ENCODE data around the gene RPS21. TPM values are rescaled to one million over a fixed set of nuclear protein-coding genes. Genes with fewer than 3 reads are reported as not detected.

The RPS21 gene
- total and polyA plus RNA-seq, 11 donors: 434 to 3,051 (median 712) TPM

GRCh38 chr20:62404112-62404665 is 17.3 kb downstream of the RPS21 start:
- H3K36me3 ChIP-seq: peaks cover 0 to 4% (median 0%) of the 10 kb centered on the region in 9 donors
- H3K27me3 ChIP-seq: no peaks in the 10 kb centered on the region
- no peak overlapping the region for H3K4me3 ChIP-seq
- DNase-seq: no peak
- TF ChIP-seq, protein P1, sequence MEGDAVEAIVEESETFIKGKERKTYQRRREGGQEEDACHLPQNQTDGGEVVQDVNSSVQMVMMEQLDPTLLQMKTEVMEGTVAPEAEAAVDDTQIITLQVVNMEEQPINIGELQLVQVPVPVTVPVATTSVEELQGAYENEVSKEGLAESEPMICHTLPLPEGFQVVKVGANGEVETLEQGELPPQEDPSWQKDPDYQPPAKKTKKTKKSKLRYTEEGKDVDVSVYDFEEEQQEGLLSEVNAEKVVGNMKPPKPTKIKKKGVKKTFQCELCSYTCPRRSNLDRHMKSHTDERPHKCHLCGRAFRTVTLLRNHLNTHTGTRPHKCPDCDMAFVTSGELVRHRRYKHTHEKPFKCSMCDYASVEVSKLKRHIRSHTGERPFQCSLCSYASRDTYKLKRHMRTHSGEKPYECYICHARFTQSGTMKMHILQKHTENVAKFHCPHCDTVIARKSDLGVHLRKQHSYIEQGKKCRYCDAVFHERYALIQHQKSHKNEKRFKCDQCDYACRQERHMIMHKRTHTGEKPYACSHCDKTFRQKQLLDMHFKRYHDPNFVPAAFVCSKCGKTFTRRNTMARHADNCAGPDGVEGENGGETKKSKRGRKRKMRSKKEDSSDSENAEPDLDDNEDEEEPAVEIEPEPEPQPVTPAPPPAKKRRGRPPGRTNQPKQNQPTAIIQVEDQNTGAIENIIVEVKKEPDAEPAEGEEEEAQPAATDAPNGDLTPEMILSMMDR (IDR thresholded peaks at IDR 0.05): no peak
- TF ChIP-seq POLR2A (IDR thresholded peaks at IDR 0.05): no peak
- H3K9me3 ChIP-seq: no peaks in the 10 kb centered on the region
- WGBS, 4 donors: 88 to 93% (median 91%) methylated on average over 8 to 9 of the region's 9 CpGs
- intact Hi-C loops (cut with DNase I): loop anchor here in 4 of 10 donors (5.0 to 10.0 kb wide), 5 partner anchors 102 to 391 kb away; partner anchors contain the start of genes ADRM1 (in 2 of the 4) and MRGBP (in 1 of the 4)
- H3K4me1 ChIP-seq: peaks cover 0 to 25% (median 20%) of the 10 kb centered on the region in 12 donors
- no peak for ATAC-seq
- no peak overlapping the region for H3K27ac ChIP-seq

GRCh38 chr20:62404761-62405107 is 17.8 kb downstream of the RPS21 start:
- no peaks in the 10 kb centered on the region for H3K9me3 ChIP-seq
- ATAC-seq (no peak), DNase-seq (no peak)
- H3K27me3 ChIP-seq: no peaks in the 10 kb centered on the region
- H3K36me3 ChIP-seq: peaks cover 0 to 4% (median 0%) of the 10 kb centered on the region in 9 donors
- peaks cover 0 to 27% (median 20%) of the 10 kb centered on the region in 12 donors for H3K4me1 ChIP-seq
- no peak overlapping the region for H3K27ac ChIP-seq
- WGBS, 4 donors: 92 to 95% (median 94%) methylated on average over 4 to 12 of the region's 12 CpGs
- intact Hi-C loops (cut with DNase I): loop anchor here in 6 of 10 donors (5.0 to 10.0 kb wide), 10 partner anchors 53 to 390 kb away; partner anchors contain the start of genes ADRM1 (in 2 of the 6), MRGBP (in 1 of the 6) and OSBPL2 (in 1 of the 6)
- TF ChIP-seq, protein P1 (IDR thresholded peaks at IDR 0.05): no peak
- no peak overlapping the region for H3K4me3 ChIP-seq

- H3K36me3 ChIP-seq: peaks cover 0 to 4% (median 0%) of the 10 kb centered on the region in 9 donors
These were observed 18.4 kb downstream of the RPS21 start for GRCh38 chr20:62405108-62405980.

More at GRCh38 chr20:62405108-62405980, 18.4 kb downstream of the RPS21 start:
- DNase-seq (peak in 3 of 5 donors; percentile 44 to 72 (median 65)), ATAC-seq (peak in 3 of 4 donors; percentile 37 to 53 (median 42))
- Histone ChIP-seq H3K9me3 (no peaks in the 10 kb centered on the region), H3K27ac (peak overlapping the region in 5 of 12 donors; percentile 16 to 80 (median 41)), H3K27me3 (no peaks in the 10 kb centered on the region), H3K4me1 (peaks cover 0 to 31% (median 23%) of the 10 kb centered on the region in 12 donors), H3K4me3 (peak overlapping the region in 6 of 12 donors; percentile 59 to 74 (median 64))
- intact Hi-C loops (cut with DNase I): loop anchor here in 6 of 10 donors (5.0 to 10.0 kb wide), 9 partner anchors 52 to 391 kb away; partner anchors contain the start of genes MRGBP (in 1 of the 6) and OSBPL2 (in 1 of the 6)
- TF ChIP-seq, protein P1 (IDR thresholded peaks at IDR 0.05): peak; percentile 38 to 70 (median 55)
- TF ChIP-seq POLR2A (IDR thresholded peaks at IDR 0.05): no peak
- WGBS, 4 donors: 48 to 65% (median 61%) methylated on average over 7 to 23 of the region's 23 CpGs

Data from heart left ventricle (tissue), 16 donors.